SH-SY5Y (cell line): ENCODE data around the gene CNR1.

ENCODE experiments used
- GATA2 ChIP-seq: IDR thresholded peaks from 2 replicates; pipeline ENCODE4 v1.6.1; 2011; ENCODE audit warnings: mild to moderate bottlenecking, low read depth, low read length
- GATA3 ChIP-seq: IDR thresholded peaks from 2 replicates; pipeline ENCODE4 v1.6.1; 2011; ENCODE audit warnings: low read depth, mild to moderate bottlenecking, low read length, moderate library complexity

DNA sequence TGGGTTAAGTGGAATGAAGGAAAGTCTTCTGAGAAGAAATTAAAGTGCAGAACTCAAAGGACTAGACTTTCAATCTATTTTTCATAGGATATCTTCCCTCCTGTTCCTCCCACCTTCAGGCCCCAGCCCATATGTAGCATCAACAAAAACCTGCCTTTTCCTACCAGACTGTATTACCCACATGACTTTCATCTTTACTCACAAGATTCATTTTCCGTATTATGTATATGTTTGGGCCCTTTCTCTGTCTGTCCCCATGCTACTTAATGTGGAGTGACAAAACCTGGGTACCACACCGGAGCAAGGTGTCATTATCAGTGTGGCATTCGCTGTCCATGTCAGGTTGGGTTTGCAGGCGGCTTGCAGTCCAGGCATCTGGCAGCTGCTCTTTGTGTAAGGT lies 18.8 kb upstream of the CNR1 start:
- TF ChIP-seq GATA2: no peak
- TF ChIP-seq GATA3: no peak
